Activated naive CD4-positive, alpha-beta T cell treated with anti-CD3 and anti-CD28 coated beads for 36 hours (primary cell): Measurements from ENCODE around the gene NDRG2. TPM values are rescaled to one million over a fixed set of nuclear protein-coding genes. Genes with fewer than 3 reads are reported as not detected.

Source experiments
- CTCF ChIA-PET: fragments of 350-600 bp; sonication (Branson Sonifier 250); formaldehyde crosslinking; loops from one replicate; lab custom pipeline; 2021; ENCODE audit warnings: antibody characterized with exemption; lab: Charles Lee
- DNase-seq: peaks from one replicate; pipeline ENCODE4 v3.0.0-alpha.2; 2020
- H3K27ac Mint-ChIP-seq: one replicate; pipeline ENCODE4 v1.8.0; 2021; ENCODE audit warnings: mild to moderate bottlenecking, mixed read lengths
- H3K27me3 Mint-ChIP-seq: one replicate; pipeline ENCODE4 v1.8.0; 2021; ENCODE audit warnings: low read depth, mixed read lengths
- H3K36me3 Mint-ChIP-seq: one replicate; pipeline ENCODE4 v1.8.0; 2021; ENCODE audit warnings: low read depth, mixed read lengths
- H3K4me1 Mint-ChIP-seq: one replicate; pipeline ENCODE4 v1.8.0; 2021; ENCODE audit warnings: low read depth, mixed read lengths
- H3K4me3 Mint-ChIP-seq: one replicate; pipeline ENCODE4 v1.8.0; 2021; ENCODE audit warnings: mild to moderate bottlenecking, moderate library complexity, mixed read lengths
- H3K9me3 Mint-ChIP-seq: one replicate; pipeline ENCODE4 v1.8.0; 2021; ENCODE audit warnings: mixed read lengths
- intact Hi-C: fragments of 100-400 bp; cut with micrococcal nuclease; formaldehyde crosslinking; loops from one replicate; pipeline ENCODE4 v1.15.1; 2023
- total RNA-seq, 2 experiments: library from RNA; stranded (reverse); gene quantifications; one replicate each; pipeline ENCODE4 v1.2.3, GENCODE V29; 2021

The NDRG2 gene
- total RNA-seq, 2 experiments from 2014 or later = 8.4 to 8.8 TPM

- no peak for DNase-seq
- H3K27me3 Mint-ChIP-seq = no peaks in the 10 kb centered on the region
- H3K27ac Mint-ChIP-seq = no peak overlapping the region
- H3K4me1 Mint-ChIP-seq = no peaks in the 10 kb centered on the region
- CTCF ChIA-PET = interaction anchor here (0.7 to 1.0 kb wide), 2 partner anchors 39 to 50 kb away, joined by 3 to 5 read pairs; no protein-coding TSS in a partner anchor
- H3K4me3 Mint-ChIP-seq = no peak overlapping the region
- H3K36me3 Mint-ChIP-seq = no peaks in the 10 kb centered on the region
- no peaks in the 10 kb centered on the region for H3K9me3 Mint-ChIP-seq
- intact Hi-C loops = no loop called here
Observed at GRCh38 chr14:21054123-21054767, 29.4 kb upstream of the NDRG2 start.

GRCh38 chr14:21053184-21054122 lies 28.6 kb upstream of the NDRG2 start:
- H3K27me3 Mint-ChIP-seq = no peaks in the 10 kb centered on the region
- no peak for DNase-seq
- no peak overlapping the region for H3K27ac Mint-ChIP-seq
- H3K36me3 Mint-ChIP-seq = no peaks in the 10 kb centered on the region
- CTCF ChIA-PET = interaction anchor here (0.7 to 1.0 kb wide), 2 partner anchors 38 to 51 kb away, joined by 3 to 5 read pairs; no protein-coding TSS in a partner anchor
- no peaks in the 10 kb centered on the region for H3K4me1 Mint-ChIP-seq
- intact Hi-C loops = no loop called here
- H3K4me3 Mint-ChIP-seq = no peak overlapping the region
- H3K9me3 Mint-ChIP-seq = no peaks in the 10 kb centered on the region

GRCh38 chr14:21050597-21050996 lies 25.7 kb upstream of the NDRG2 start:
- Mint-ChIP-seq H3K4me1 (no peaks in the 10 kb centered on the region), H3K27ac (no peak overlapping the region), H3K36me3 (no peaks in the 10 kb centered on the region), H3K4me3 (no peak overlapping the region), H3K9me3 (no peaks in the 10 kb centered on the region), H3K27me3 (no peaks in the 10 kb centered on the region)
- CTCF ChIA-PET = interaction anchor here (1.3 kb wide), 2 partner anchors 45 to 54 kb away, joined by 3 read pairs; no protein-coding TSS in a partner anchor
- DNase-seq = no peak
- intact Hi-C loops = no loop called here

- CTCF ChIA-PET = interaction anchor here (1.3 to 2.6 kb wide), 3 partner anchors 22 to 55 kb away, joined by 3 to 16 read pairs (median 4); no protein-coding TSS in a partner anchor
- no peaks in the 10 kb centered on the region for H3K9me3 Mint-ChIP-seq
- H3K27ac Mint-ChIP-seq = no peak overlapping the region
- H3K36me3 Mint-ChIP-seq = no peaks in the 10 kb centered on the region
- intact Hi-C loops = no loop called here
- H3K4me3 Mint-ChIP-seq = no peak overlapping the region
- peaks cover 6% of the 10 kb centered on the region for H3K4me1 Mint-ChIP-seq
- DNase-seq = no peak
- H3K27me3 Mint-ChIP-seq = no peaks in the 10 kb centered on the region
Observed at GRCh38 chr14:21049271-21049673, 24.4 kb upstream of the NDRG2 start.

- Mint-ChIP-seq H3K4me3 (no peak overlapping the region), H3K27ac (no peak overlapping the region)
Observed at GRCh38 chr14:21048638-21049037, 23.8 kb upstream of the NDRG2 start.

GRCh38 chr14:21047378-21047781 lies 22.5 kb upstream of the NDRG2 start:
- peaks cover 8% of the 10 kb centered on the region for H3K4me1 Mint-ChIP-seq
- no peaks in the 10 kb centered on the region for H3K9me3 Mint-ChIP-seq
- DNase-seq = no peak
- H3K27ac Mint-ChIP-seq = no peak overlapping the region
- no peak overlapping the region for H3K4me3 Mint-ChIP-seq
- CTCF ChIA-PET = interaction anchor here (0.8 to 2.6 kb wide), 10 partner anchors 15 to 89 kb away, joined by 3 to 16 read pairs (median 4); no protein-coding TSS in a partner anchor
- intact Hi-C loops = no loop called here
- no peaks in the 10 kb centered on the region for H3K36me3 Mint-ChIP-seq
- peaks cover 5% of the 10 kb centered on the region for H3K27me3 Mint-ChIP-seq

More at GRCh38 chr14:21048638-21049037, 23.8 kb upstream of the NDRG2 start:
- Mint-ChIP-seq H3K27me3 (peaks cover 2% of the 10 kb centered on the region), H3K9me3 (no peaks in the 10 kb centered on the region), H3K4me1 (peaks cover 8% of the 10 kb centered on the region), H3K36me3 (no peaks in the 10 kb centered on the region)
- CTCF ChIA-PET = interaction anchor here (0.9 to 2.6 kb wide), 5 partner anchors 12 to 44 kb away, joined by 3 to 16 read pairs (median 7); no protein-coding TSS in a partner anchor
- DNase-seq = no peak
- intact Hi-C loops = no loop called here

GRCh38 chr14:21043974-21044618 lies 19.2 kb upstream of the NDRG2 start:
- no peaks in the 10 kb centered on the region for H3K36me3 Mint-ChIP-seq
- DNase-seq = no peak
- H3K4me3 Mint-ChIP-seq = no peak overlapping the region
- H3K9me3 Mint-ChIP-seq = no peaks in the 10 kb centered on the region
- H3K4me1 Mint-ChIP-seq = peaks cover 8% of the 10 kb centered on the region
- H3K27me3 Mint-ChIP-seq = peaks cover 9% of the 10 kb centered on the region
- CTCF ChIA-PET = interaction anchor here (0.8 to 7.2 kb wide), 7 partner anchors 12 to 73 kb away, joined by 3 to 147 read pairs (median 3); no protein-coding TSS in a partner anchor
- no peak overlapping the region for H3K27ac Mint-ChIP-seq
- intact Hi-C loops = no loop called here

- Mint-ChIP-seq H3K9me3 (no peaks in the 10 kb centered on the region), H3K4me1 (peaks cover 8% of the 10 kb centered on the region), H3K27ac (no peak overlapping the region), H3K27me3 (peaks cover 9% of the 10 kb centered on the region), H3K4me3 (no peak overlapping the region), H3K36me3 (no peaks in the 10 kb centered on the region)
- intact Hi-C loops = no loop called here
- CTCF ChIA-PET = interaction anchor here (0.9 to 7.2 kb wide), 5 partner anchors 25 to 72 kb away, joined by 3 to 147 read pairs (median 4); no protein-coding TSS in a partner anchor
- no peak for DNase-seq
Observed at GRCh38 chr14:21043387-21043973, 18.6 kb upstream of the NDRG2 start.

- CTCF ChIA-PET = interaction anchor here (1.3 to 7.2 kb wide), 3 partner anchors 25 to 53 kb away, joined by 4 to 147 read pairs (median 4); no protein-coding TSS in a partner anchor
- no peaks in the 10 kb centered on the region for H3K36me3 Mint-ChIP-seq
Observed at GRCh38 chr14:21042918-21043317, 18.1 kb upstream of the NDRG2 start.

GRCh38 chr14:21041676-21042433 lies 17.0 kb upstream of the NDRG2 start, which contains the start of gene RNASE7:
Gene RNASE7, plus strand, starts transcription at chr14:21042362. Its CDS starts 631 bp downstream, at chr14:21042993.
- Mint-ChIP-seq H3K4me3 (no peak within 1 kb of the TSS), H3K36me3 (no peaks in the 10 kb centered on the region), H3K4me1 (peaks cover 8% of the 10 kb centered on the region), H3K27ac (no peak within 1 kb of the TSS), H3K9me3 (no peaks in the 10 kb centered on the region), H3K27me3 (peaks cover 9% of the 10 kb centered on the region)
- CTCF ChIA-PET = interaction anchor here (0.7 to 7.2 kb wide), 4 partner anchors 26 to 55 kb away, joined by 3 to 147 read pairs (median 10); no protein-coding TSS in a partner anchor
- intact Hi-C loops = no loop called here
- no peak for DNase-seq

More at GRCh38 chr14:21042918-21043317, 18.1 kb upstream of the NDRG2 start:
- peaks cover 8% of the 10 kb centered on the region for H3K4me1 Mint-ChIP-seq
- intact Hi-C loops = no loop called here
- H3K27me3 Mint-ChIP-seq = peaks cover 9% of the 10 kb centered on the region
- H3K4me3 Mint-ChIP-seq = no peak overlapping the region
- H3K9me3 Mint-ChIP-seq = no peaks in the 10 kb centered on the region
- DNase-seq = no peak
- no peak overlapping the region for H3K27ac Mint-ChIP-seq
